ENCODE data around the gene CD72.
"Not testable (repeated sequence)": the region's sequence is repeated elsewhere in the genome, so short reads cannot be mapped to it uniquely, and the experiment has no call there.

Gene CD72

GRCh38 chr9:35598866-35599590 is 19.2 kb downstream of the CD72 start:
- DNase-seq (ENCODE audit: low read depth, low spot score) = no peak

GRCh38 chr9:35596907-35597306 is 21.3 kb downstream of the CD72 start:
- DNase-seq (ENCODE audit: low read depth, low spot score) = not testable (repeated sequence)

- DNase-seq (ENCODE audit: low read depth, low spot score) = no peak
Observed at GRCh38 chr9:35594471-35594870, 23.7 kb downstream of the CD72 start.

GRCh38 chr9:35593581-35593980 is 24.6 kb downstream of the CD72 start:
- no peak for DNase-seq (ENCODE audit: low read depth, low spot score)

- not testable (repeated sequence) for DNase-seq (ENCODE audit: low read depth, low spot score)
Observed at GRCh38 chr9:35588506-35588905, 29.7 kb downstream of the CD72 start.

- not testable (repeated sequence) for DNase-seq (ENCODE audit: low read depth, low spot score)
Observed at GRCh38 chr9:35584681-35585080, 33.5 kb downstream of the CD72 start.

- not testable (repeated sequence) for DNase-seq (ENCODE audit: low read depth, low spot score)
Observed at GRCh38 chr9:35583521-35583920, 34.7 kb downstream of the CD72 start.

GRCh38 chr9:35579659-35580227 is 38.5 kb downstream of the CD72 start:
- not testable (repeated sequence) for DNase-seq (ENCODE audit: low read depth, low spot score)

GRCh38 chr9:35579130-35579529 is 39.1 kb downstream of the CD72 start:
- no peak for DNase-seq (ENCODE audit: low read depth, low spot score)

GRCh38 chr9:35577486-35577885 is 40.7 kb downstream of the CD72 start:
- DNase-seq (ENCODE audit: low read depth, low spot score) = no peak

- DNase-seq (ENCODE audit: low read depth, low spot score) = no peak
Observed at GRCh38 chr9:35575478-35575877, 42.7 kb downstream of the CD72 start.

GRCh38 chr9:35574578-35575122 is 43.6 kb downstream of the CD72 start:
- no peak for DNase-seq (ENCODE audit: low read depth, low spot score)

GRCh38 chr9:35570709-35571504 is 47.3 kb downstream of the CD72 start:
- no peak for DNase-seq (ENCODE audit: low read depth, low spot score)

GRCh38 chr9:35569206-35569605 is 49.0 kb downstream of the CD72 start:
- no peak for DNase-seq (ENCODE audit: low read depth, low spot score)

- DNase-seq (ENCODE audit: low read depth, low spot score) = no peak
Observed at GRCh38 chr9:35568196-35568595, 50.0 kb downstream of the CD72 start.

- DNase-seq (ENCODE audit: low read depth, low spot score) = no peak
Observed at GRCh38 chr9:35566417-35566816, 51.8 kb downstream of the CD72 start.

- DNase-seq (ENCODE audit: low read depth, low spot score) = no peak
Observed at GRCh38 chr9:35564658-35565061, 53.6 kb downstream of the CD72 start.

- DNase-seq (ENCODE audit: low read depth, low spot score) = no peak
Observed at GRCh38 chr9:35563791-35564197, 54.4 kb downstream of the CD72 start.

- no peak for DNase-seq (ENCODE audit: low read depth, low spot score)
Observed at GRCh38 chr9:35562895-35563780, 55.1 kb downstream of the CD72 start.

- DNase-seq (ENCODE audit: low read depth, low spot score) = no peak
Observed at GRCh38 chr9:35561468-35562261, 56.5 kb downstream of the CD72 start.
